Measurements from ENCODE around the gene ARHGAP45. TPM values are rescaled to one million over a fixed set of nuclear protein-coding genes. Genes with fewer than 3 reads are reported as not detected.
"Not testable (repeated sequence)": the region's sequence is repeated elsewhere in the genome, so short reads cannot be mapped to it uniquely, and the experiment has no call there.

ARHGAP45 gene
- total and polyA plus RNA-seq, 7 experiments from 2014 or later = 305 to 1,030 (median 779) TPM

- Histone ChIP-seq H3K4me3 (ENCODE audit: low read length) (peak overlapping the region; percentile 79), H3K27ac (ENCODE audit: low read depth, low read length) (peak overlapping the region; percentile 91), H3K36me3 (ENCODE audit: control insufficient read depth in 2 of 3, insufficient read depth in 3 of 3, low read length in 3 of 3) (peaks cover 0 to 14% (median 0%) of the 10 kb centered on the region in 3 experiments), H3K4me1 (ENCODE audit: control insufficient read depth in 2 of 2, insufficient read depth in 2 of 2, low read length in 2 of 2) (peaks cover 26 to 46% of the 10 kb centered on the region in 2 donors), H3K27me3 (ENCODE audit: control insufficient read depth in 2 of 2, insufficient read depth in 2 of 2, low read length in 2 of 2) (no peaks in the 10 kb centered on the region), H3K9me3 (ENCODE audit: control insufficient read depth in 2 of 3, low read length in 3 of 3) (no peaks in the 10 kb centered on the region)
- ATAC-seq (no peak), DNase-seq (no peak)
- Mint-ChIP-seq H3K36me3 (peaks cover 0 to 6% (median 0%) of the 10 kb centered on the region in 5 donors), H3K27ac (peak overlapping the region; percentile 9 to 100 (median 92)), H3K4me3 (peak overlapping the region; percentile 85 to 98 (median 90)), H3K4me1 (peaks cover 9 to 50% (median 31%) of the 10 kb centered on the region in 7 donors), H3K27me3 (peaks cover 0 to 7% (median 0%) of the 10 kb centered on the region in 5 donors), H3K9me3 (peaks cover 0 to 9% (median 0%) of the 10 kb centered on the region in 11 donors)
- intact Hi-C loops (cut with micrococcal nuclease) = no loop called here
- POLR2A ChIA-PET = interaction anchor here (0.6 to 18.2 kb wide), 16 partner anchors 11 to 489 kb away, joined by 3 to 495 read pairs (median 4); partner anchors contain the start of genes ABCA7, ARHGAP45, CIRBP and FAM174C
- CTCF ChIA-PET = interaction anchor here (0.6 to 1.2 kb wide), 4 partner anchors 15 to 109 kb away, joined by 3 to 4 read pairs (median 4); no protein-coding TSS in a partner anchor
Measured at GRCh38 chr19:1019616-1019961, 47.4 kb upstream of the ARHGAP45 start.

- Mint-ChIP-seq H3K27ac (peak overlapping the region; percentile 81 to 100 (median 92)), H3K36me3 (peaks cover 0 to 6% (median 0%) of the 10 kb centered on the region in 5 donors), H3K4me1 (peaks cover 9 to 50% (median 31%) of the 10 kb centered on the region in 7 donors), H3K4me3 (peak overlapping the region; percentile 85 to 98 (median 90)), H3K27me3 (peaks cover 0 to 7% (median 0%) of the 10 kb centered on the region in 5 donors), H3K9me3 (peaks cover 0 to 9% (median 0%) of the 10 kb centered on the region in 11 donors)
- no peaks in the 10 kb centered on the region for H3K27me3 ChIP-seq (ENCODE audit: control insufficient read depth in 2 of 2, insufficient read depth in 2 of 2, low read length in 2 of 2)
- H3K4me3 ChIP-seq (ENCODE audit: low read length) = peak overlapping the region; percentile 79
- intact Hi-C loops (cut with micrococcal nuclease) = loop anchor here (2.0 to 10.0 kb wide), 4 partner anchors 172 to 385 kb away; partner anchors contain the start of genes ATP5F1D (in 1 of the 2), DAZAP1 (in 1 of the 2), FAM174C (in 1 of the 2) and GAMT (in 1 of the 2)
- no peaks in the 10 kb centered on the region for H3K9me3 ChIP-seq (ENCODE audit: control insufficient read depth in 2 of 3, low read length in 3 of 3)
- peaks cover 26 to 46% of the 10 kb centered on the region in 2 donors for H3K4me1 ChIP-seq (ENCODE audit: control insufficient read depth in 2 of 2, insufficient read depth in 2 of 2, low read length in 2 of 2)
- peak overlapping the region; percentile 91 for H3K27ac ChIP-seq (ENCODE audit: low read depth, low read length)
- no peak for DNase-seq
- ChIA-PET POLR2A (interaction anchor here (0.6 to 18.2 kb wide), 16 partner anchors 10 to 490 kb away, joined by 3 to 495 read pairs (median 4); partner anchors contain the start of genes ABCA7, ARHGAP45, CIRBP and FAM174C), CTCF (interaction anchor here (0.5 to 1.2 kb wide), 5 partner anchors 15 to 110 kb away, joined by 3 to 4 read pairs (median 4); no protein-coding TSS in a partner anchor)
- H3K36me3 ChIP-seq (ENCODE audit: control insufficient read depth in 2 of 3, insufficient read depth in 3 of 3, low read length in 3 of 3) = peaks cover 0 to 7% (median 0%) of the 10 kb centered on the region in 3 experiments
- ATAC-seq = no peak
Measured at GRCh38 chr19:1019980-1020867, 46.7 kb upstream of the ARHGAP45 start.

DNA sequence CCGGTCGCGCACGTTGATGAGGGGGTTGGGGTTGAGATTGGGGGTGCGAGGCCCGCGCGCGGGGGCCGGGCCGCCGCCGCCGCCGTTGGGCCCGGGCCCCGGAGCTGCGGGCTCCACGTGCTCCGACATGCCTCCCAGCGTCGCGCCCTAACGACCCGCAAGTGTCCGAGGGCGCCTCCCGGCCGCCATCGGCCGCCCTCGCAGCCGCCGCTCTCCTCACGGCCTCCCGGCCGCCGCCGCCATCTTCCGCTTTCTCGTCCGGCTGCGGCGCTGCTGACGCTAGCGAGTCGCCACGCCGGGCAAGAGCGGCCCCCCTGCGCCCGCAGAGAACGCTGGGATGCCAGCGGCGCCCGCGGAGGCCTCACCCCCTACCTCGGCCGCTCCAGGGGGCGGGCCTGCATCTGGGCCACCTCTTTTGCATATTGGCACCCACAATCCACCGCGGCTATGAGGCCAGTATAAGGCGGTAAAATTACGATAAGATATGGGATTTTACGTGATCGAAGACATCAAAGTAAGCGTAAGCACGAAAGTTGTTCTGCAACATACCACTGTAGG is 46.0 kb upstream of the ARHGAP45 start, which contains the start of gene TMEM259:
Gene TMEM259, minus strand, starts transcription at position 256 of the 558 bp plus-strand sequence. Its CDS starts 127 bp downstream, at position 129.
- Histone ChIP-seq H3K27me3 (ENCODE audit: control insufficient read depth in 2 of 2, insufficient read depth in 2 of 2, low read length in 2 of 2) (no peaks in the 10 kb centered on the region), H3K4me1 (ENCODE audit: control insufficient read depth in 2 of 2, insufficient read depth in 2 of 2, low read length in 2 of 2) (peaks cover 26 to 44% of the 10 kb centered on the region in 2 donors), H3K9me3 (ENCODE audit: control insufficient read depth in 2 of 3, low read length in 3 of 3) (no peaks in the 10 kb centered on the region), H3K36me3 (ENCODE audit: control insufficient read depth in 2 of 3, insufficient read depth in 3 of 3, low read length in 3 of 3) (peaks cover 0 to 5% (median 0%) of the 10 kb centered on the region in 3 experiments), H3K4me3 (ENCODE audit: low read length) (peak within 1 kb of the TSS; percentile 79), H3K27ac (ENCODE audit: low read depth, low read length) (peak within 1 kb of the TSS; percentile 91)
- POLR2A ChIA-PET = interaction anchor here (0.6 to 18.2 kb wide), 17 partner anchors 9 to 1317 kb away, joined by 3 to 495 read pairs (median 6); partner anchors contain the start of genes ABCA7, ARHGAP45, CIRBP and GPX4
- peaks cover 0 to 6% (median 0%) of the 10 kb centered on the region in 5 donors for H3K36me3 Mint-ChIP-seq
- DNase-seq (peak; percentile 92 to 99 (median 97)), ATAC-seq (peak; percentile 94)
- peaks cover 9 to 50% (median 33%) of the 10 kb centered on the region in 7 donors for H3K4me1 Mint-ChIP-seq
- peaks cover 0 to 7% (median 0%) of the 10 kb centered on the region in 5 donors for H3K27me3 Mint-ChIP-seq
- peak within 1 kb of the TSS; percentile 85 to 98 (median 92) for H3K4me3 Mint-ChIP-seq
- peaks cover 0 to 9% (median 0%) of the 10 kb centered on the region in 11 donors for H3K9me3 Mint-ChIP-seq
- H3K27ac Mint-ChIP-seq = peak within 1 kb of the TSS; percentile 99 to 100 (median 100)
- intact Hi-C loops (cut with micrococcal nuclease) = loop anchor here (1.0 to 10.0 kb wide), 16 partner anchors 19 to 384 kb away; partner anchors contain the start of genes ABCA7 (in 2 of the 2), ATP5F1D (in 2 of the 2), PTBP1 (in 2 of the 2) and DAZAP1 (in 1 of the 2)
- CTCF ChIA-PET = interaction anchor here (0.7 to 2.3 kb wide), 7 partner anchors 9 to 55 kb away, joined by 3 to 6 read pairs (median 4); partner anchors contain the start of genes ABCA7 and WDR18

GRCh38 chr19:1023883-1024188 is 43.1 kb upstream of the ARHGAP45 start:
- H3K27ac ChIP-seq (ENCODE audit: low read depth, low read length); ATAC-seq; DNase-seq; H3K36me3 Mint-ChIP-seq; H3K4me3 ChIP-seq (ENCODE audit: low read length); H3K9me3 ChIP-seq (ENCODE audit: control insufficient read depth in 2 of 3, low read length in 3 of 3); CTCF ChIA-PET; H3K27me3 ChIP-seq (ENCODE audit: control insufficient read depth in 2 of 2, insufficient read depth in 2 of 2, low read length in 2 of 2); H3K9me3 Mint-ChIP-seq; H3K27me3 Mint-ChIP-seq: not testable (repeated sequence)
- POLR2A ChIA-PET = interaction anchor here (10.2 to 18.2 kb wide), 3 partner anchors 16 to 56 kb away, joined by 174 to 495 read pairs (median 342); partner anchors contain the start of genes ABCA7 and ARHGAP45
- Histone ChIP-seq H3K36me3 (ENCODE audit: control insufficient read depth in 2 of 3, insufficient read depth in 3 of 3, low read length in 3 of 3) (peaks cover 0 to 16% (median 2%) of the 10 kb centered on the region in 3 experiments), H3K4me1 (ENCODE audit: control insufficient read depth in 2 of 2, insufficient read depth in 2 of 2, low read length in 2 of 2) (peaks cover 6 to 24% of the 10 kb centered on the region in 2 donors)
- intact Hi-C loops (cut with micrococcal nuclease) = loop anchor here (5.0 to 10.0 kb wide), 3 partner anchors 168 to 381 kb away; partner anchors contain the start of genes ATP5F1D (in 1 of the 2), DAZAP1 (in 1 of the 2) and GAMT (in 1 of the 2)
- H3K27ac Mint-ChIP-seq = peak overlapping the region in 3 of 9 donors; percentile 42 to 71 (median 51)
- peaks cover 0 to 35% (median 23%) of the 10 kb centered on the region in 7 donors for H3K4me1 Mint-ChIP-seq
- H3K4me3 Mint-ChIP-seq = peak overlapping the region in 3 of 10 donors; percentile 6 to 69 (median 10)

DNA sequence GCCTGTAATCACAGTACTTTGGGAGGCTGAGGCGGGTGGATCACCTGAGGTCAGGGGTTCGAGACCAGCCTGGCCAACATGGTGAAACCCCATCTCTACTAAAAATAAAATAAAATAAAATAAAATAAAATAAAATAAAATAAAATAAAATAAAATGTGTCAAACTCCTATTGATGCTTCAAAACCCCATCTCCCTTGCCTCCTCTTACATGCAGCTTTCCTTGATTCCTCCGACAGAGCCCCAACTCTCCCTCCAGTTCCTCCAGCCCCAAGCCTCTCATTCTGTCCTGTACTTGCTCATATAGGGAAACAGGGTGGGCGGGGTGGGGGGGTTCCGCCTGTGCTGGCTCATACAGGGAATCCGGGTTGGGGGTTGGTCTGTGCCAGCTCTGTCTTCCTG is 41.9 kb upstream of the ARHGAP45 start:
- not testable (repeated sequence) for H3K27ac ChIP-seq (ENCODE audit: low read depth, low read length); H3K27me3 Mint-ChIP-seq; H3K9me3 ChIP-seq (ENCODE audit: control insufficient read depth in 2 of 3, low read length in 3 of 3); H3K36me3 Mint-ChIP-seq; H3K4me3 ChIP-seq (ENCODE audit: low read length); ATAC-seq; DNase-seq; H3K27me3 ChIP-seq (ENCODE audit: control insufficient read depth in 2 of 2, insufficient read depth in 2 of 2, low read length in 2 of 2)
- H3K4me1 ChIP-seq (ENCODE audit: control insufficient read depth in 2 of 2, insufficient read depth in 2 of 2, low read length in 2 of 2) = peaks cover 14 to 24% of the 10 kb centered on the region in 2 donors
- Mint-ChIP-seq H3K4me1 (peaks cover 0 to 34% (median 17%) of the 10 kb centered on the region in 7 donors), H3K27ac (peak overlapping the region in 4 of 9 donors; percentile 34 to 77 (median 52)), H3K9me3 (peaks cover 0 to 11% (median 0%) of the 10 kb centered on the region in 11 donors), H3K4me3 (peak overlapping the region in 6 of 10 donors; percentile 19 to 63 (median 37))
- ChIA-PET CTCF (interaction anchor here (1.4 kb wide), 1 partner anchor 15 kb away, joined by 5 read pairs; the partner anchor contains the start of gene ABCA7), POLR2A (interaction anchor here (0.6 to 18.2 kb wide), 6 partner anchors 9 to 179 kb away, joined by 4 to 495 read pairs (median 91); partner anchors contain the start of genes ABCA7 and ARHGAP45)
- peaks cover 0 to 16% (median 6%) of the 10 kb centered on the region in 3 experiments for H3K36me3 ChIP-seq (ENCODE audit: control insufficient read depth in 2 of 3, insufficient read depth in 3 of 3, low read length in 3 of 3)
- intact Hi-C loops (cut with micrococcal nuclease) = loop anchor here (5.0 to 10.0 kb wide), 2 partner anchors 42 to 380 kb away; partner anchors contain the start of genes ARHGAP45 (in 1 of the 2), DAZAP1 (in 1 of the 2) and GAMT (in 1 of the 2)

Measured in naive thymus-derived CD4-positive, alpha-beta T cell (primary cell).